Karpas-422 (cell line): ENCODE data around the gene SCN5A. TPM values are rescaled to one million over a fixed set of nuclear protein-coding genes. Genes with fewer than 3 reads are reported as not detected.

ENCODE experiments used
- DNase-seq: peaks from one replicate; pipeline ENCODE4 v3.0.0-alpha.2; 2015
- H2AFZ ChIP-seq: fragments of 200-600 bp; sonication (generic); 2 replicates; pipeline ENCODE4 v1.6.1; 2014; ENCODE audit warnings: antibody characterized with exemption, low read length, mixed read lengths
- H3K27ac ChIP-seq: fragments of 200-600 bp; sonication (generic); 2 replicates; pipeline ENCODE4 v1.5.1; 2014; ENCODE audit warnings: mild to moderate bottlenecking, low read length, moderate library complexity
- H3K27me3 ChIP-seq: fragments of 200-600 bp; sonication (generic); 2 replicates; pipeline ENCODE4 v1.6.1; 2014; ENCODE audit warnings: low read length, mixed read lengths
- H3K36me3 ChIP-seq: fragments of 200-600 bp; sonication (generic); 2 replicates; pipeline ENCODE4 v1.6.1; 2014; ENCODE audit warnings: low read length, mixed read lengths; ENCODE audit not compliant: insufficient read depth
- H3K4me1 ChIP-seq: fragments of 200-600 bp; sonication (generic); 2 replicates; pipeline ENCODE4 v1.6.1; 2014; ENCODE audit warnings: mild to moderate bottlenecking, low read length, mixed read lengths
- H3K4me2 ChIP-seq: fragments of 200-600 bp; sonication (generic); 2 replicates; pipeline ENCODE4 v1.6.1; 2014; ENCODE audit warnings: low read length, low read depth, mild to moderate bottlenecking; ENCODE audit not compliant: poor library complexity, severe bottlenecking
- H3K4me3 ChIP-seq: fragments of 200-600 bp; sonication (generic); 2 replicates; pipeline ENCODE4 v1.5.1; 2014; ENCODE audit warnings: mild to moderate bottlenecking, antibody characterized with exemption, low read length, mixed read lengths
- H3K79me2 ChIP-seq: fragments of 200-600 bp; sonication (generic); 2 replicates; pipeline ENCODE4 v1.6.1; 2014; ENCODE audit warnings: mild to moderate bottlenecking, low read length, mixed read lengths
- H3K9ac ChIP-seq: fragments of 200-600 bp; sonication (generic); 2 replicates; pipeline ENCODE4 v1.6.0; 2014; ENCODE audit warnings: low read length
- H3K9me2 ChIP-seq: fragments of 200-600 bp; sonication (generic), shearing (Covaris generic); replicated peaks from 2 replicates; pipeline ENCODE4 v1.6.0; 2014; ENCODE audit warnings: mild to moderate bottlenecking, low read length, moderate library complexity; ENCODE audit not compliant: insufficient read depth
- H3K9me3 ChIP-seq: fragments of 300-700, 200-600 bp; sonication (generic); 2 replicates; pipeline ENCODE4 v1.6.1; 2014; ENCODE audit warnings: low read length, mixed read lengths
- H4K20me1 ChIP-seq: fragments of 200-600 bp; sonication (generic); 2 replicates; pipeline ENCODE4 v1.6.1; 2014; ENCODE audit warnings: mild to moderate bottlenecking, antibody characterized with exemption, low read length, low read depth; ENCODE audit not compliant: insufficient read depth
- total RNA-seq: library from RNA; depleted of rRNA; stranded (reverse); fragments of >200 nt; shearing (Covaris generic); gene quantifications from 2 replicates; pipeline ENCODE4 v1.2.3, GENCODE V29; 2014; ENCODE audit warnings: low replicate concordance

SCN5A gene
- total RNA-seq, 1 experiment from 2014 or later, result not detected

- Histone ChIP-seq H3K9ac (no peak overlapping the region), H4K20me1 (no peaks in the 10 kb centered on the region), H3K79me2 (no peaks in the 10 kb centered on the region), H3K9me2 (no peaks in the 10 kb centered on the region), H3K9me3 (no peaks in the 10 kb centered on the region), H2AFZ (no peak overlapping the region), H3K4me3 (no peak overlapping the region), H3K4me1 (no peaks in the 10 kb centered on the region), H3K36me3 (no peaks in the 10 kb centered on the region), H3K4me2 (no peak overlapping the region), H3K27ac (no peak overlapping the region), H3K27me3 (no peaks in the 10 kb centered on the region)
- no peak for DNase-seq
These were observed 33.4 kb downstream of the SCN5A start for GRCh38 chr3:38616111-38616510.

- Histone ChIP-seq H3K27me3 (no peaks in the 10 kb centered on the region), H3K27ac (no peak overlapping the region), H3K79me2 (no peaks in the 10 kb centered on the region), H3K9me3 (no peaks in the 10 kb centered on the region), H2AFZ (no peak overlapping the region), H3K9me2 (no peaks in the 10 kb centered on the region), H3K4me3 (no peak overlapping the region), H3K4me2 (no peak overlapping the region), H3K36me3 (no peaks in the 10 kb centered on the region), H4K20me1 (no peaks in the 10 kb centered on the region), H3K4me1 (no peaks in the 10 kb centered on the region), H3K9ac (no peak overlapping the region)
- no peak for DNase-seq
These were observed 34.7 kb downstream of the SCN5A start for GRCh38 chr3:38614651-38615352.

- no peaks in the 10 kb centered on the region for H3K4me1 ChIP-seq
- no peak for DNase-seq
- H3K27me3 ChIP-seq, result no peaks in the 10 kb centered on the region
- H3K79me2 ChIP-seq, result no peaks in the 10 kb centered on the region
- no peak overlapping the region for H2AFZ ChIP-seq
- no peak overlapping the region for H3K9ac ChIP-seq
- no peaks in the 10 kb centered on the region for H3K9me2 ChIP-seq
- no peak overlapping the region for H3K4me3 ChIP-seq
- no peaks in the 10 kb centered on the region for H3K9me3 ChIP-seq
- H4K20me1 ChIP-seq, result no peaks in the 10 kb centered on the region
- H3K4me2 ChIP-seq, result no peak overlapping the region
- H3K27ac ChIP-seq, result no peak overlapping the region
- no peaks in the 10 kb centered on the region for H3K36me3 ChIP-seq
These were observed 35.4 kb downstream of the SCN5A start for GRCh38 chr3:38614091-38614490.

- Histone ChIP-seq H3K27ac (no peak overlapping the region), H3K4me2 (no peak overlapping the region), H3K27me3 (no peaks in the 10 kb centered on the region), H2AFZ (no peak overlapping the region), H4K20me1 (no peaks in the 10 kb centered on the region), H3K4me3 (no peak overlapping the region), H3K9me2 (no peaks in the 10 kb centered on the region), H3K36me3 (no peaks in the 10 kb centered on the region), H3K79me2 (no peaks in the 10 kb centered on the region), H3K4me1 (no peaks in the 10 kb centered on the region), H3K9me3 (no peaks in the 10 kb centered on the region), H3K9ac (no peak overlapping the region)
- DNase-seq, result no peak
These were observed 36.1 kb downstream of the SCN5A start for GRCh38 chr3:38613426-38613825.

- Histone ChIP-seq H3K36me3 (no peaks in the 10 kb centered on the region), H3K9ac (no peak overlapping the region)
These were observed 37.6 kb downstream of the SCN5A start for GRCh38 chr3:38611866-38612265.

GRCh38 chr3:38610934-38611333 lies 38.6 kb downstream of the SCN5A start:
- Histone ChIP-seq H3K27ac (no peak overlapping the region), H3K9me3 (no peaks in the 10 kb centered on the region), H3K27me3 (no peaks in the 10 kb centered on the region), H3K36me3 (no peaks in the 10 kb centered on the region), H3K4me2 (no peak overlapping the region), H4K20me1 (no peaks in the 10 kb centered on the region), H2AFZ (no peak overlapping the region), H3K9ac (no peak overlapping the region), H3K4me1 (peaks cover 8% of the 10 kb centered on the region; the same call in 1 of the 2 replicates), H3K79me2 (no peaks in the 10 kb centered on the region), H3K9me2 (no peaks in the 10 kb centered on the region), H3K4me3 (no peak overlapping the region)
- no peak for DNase-seq

More at GRCh38 chr3:38611866-38612265, 37.6 kb downstream of the SCN5A start:
- no peaks in the 10 kb centered on the region for H3K79me2 ChIP-seq
- H3K9me3 ChIP-seq, result no peaks in the 10 kb centered on the region
- H4K20me1 ChIP-seq, result no peaks in the 10 kb centered on the region
- no peak overlapping the region for H2AFZ ChIP-seq
- H3K9me2 ChIP-seq, result no peaks in the 10 kb centered on the region
- no peak overlapping the region for H3K4me3 ChIP-seq
- no peak overlapping the region for H3K27ac ChIP-seq
- no peak for DNase-seq
- no peaks in the 10 kb centered on the region for H3K27me3 ChIP-seq
- H3K4me2 ChIP-seq, result no peak overlapping the region
- H3K4me1 ChIP-seq, result peaks cover 3% of the 10 kb centered on the region; the same call in 1 of the 2 replicates

- Histone ChIP-seq H3K4me3 (no peak overlapping the region), H3K27ac (no peak overlapping the region), H2AFZ (no peak overlapping the region), H3K4me2 (no peak overlapping the region), H3K36me3 (no peaks in the 10 kb centered on the region), H4K20me1 (no peaks in the 10 kb centered on the region), H3K9me3 (no peaks in the 10 kb centered on the region), H3K27me3 (no peaks in the 10 kb centered on the region), H3K9ac (no peak overlapping the region), H3K4me1 (peaks cover 8% of the 10 kb centered on the region; the same call in 1 of the 2 replicates), H3K9me2 (no peaks in the 10 kb centered on the region), H3K79me2 (no peaks in the 10 kb centered on the region)
- DNase-seq, result no peak
These were observed 39.1 kb downstream of the SCN5A start for GRCh38 chr3:38610436-38610835.

- Histone ChIP-seq H4K20me1 (no peaks in the 10 kb centered on the region), H3K27ac (no peak overlapping the region), H3K27me3 (no peaks in the 10 kb centered on the region), H3K9ac (no peak overlapping the region), H3K4me3 (no peak overlapping the region), H3K9me2 (no peaks in the 10 kb centered on the region), H3K4me1 (peaks cover 8% of the 10 kb centered on the region; the same call in 1 of the 2 replicates), H3K9me3 (no peaks in the 10 kb centered on the region), H3K36me3 (no peaks in the 10 kb centered on the region), H3K79me2 (no peaks in the 10 kb centered on the region), H2AFZ (no peak overlapping the region), H3K4me2 (no peak overlapping the region)
- no peak for DNase-seq
These were observed 39.9 kb downstream of the SCN5A start for GRCh38 chr3:38609386-38610111.
